Suppressor macrophage (primary cell): ENCODE data around the gene DAZ4.
"Not testable (repeated sequence)": the region's sequence is repeated elsewhere in the genome, so short reads cannot be mapped to it uniquely, and the experiment has no call there.

Source experiments
- DNase-seq, 4 experiments: peaks; one replicate each; pipeline ENCODE4 v3.0.0-alpha.2; 2020 to 2022
- total RNA-seq, 17 experiments: gene quantifications; one replicate each; lab custom pipeline; 2026; ENCODE audit warnings: mixed read lengths in 6 of 17, inconsistent platforms in 3 of 17; lab: John Stamatoyannopoulos, UW

DAZ4 gene, protein sequence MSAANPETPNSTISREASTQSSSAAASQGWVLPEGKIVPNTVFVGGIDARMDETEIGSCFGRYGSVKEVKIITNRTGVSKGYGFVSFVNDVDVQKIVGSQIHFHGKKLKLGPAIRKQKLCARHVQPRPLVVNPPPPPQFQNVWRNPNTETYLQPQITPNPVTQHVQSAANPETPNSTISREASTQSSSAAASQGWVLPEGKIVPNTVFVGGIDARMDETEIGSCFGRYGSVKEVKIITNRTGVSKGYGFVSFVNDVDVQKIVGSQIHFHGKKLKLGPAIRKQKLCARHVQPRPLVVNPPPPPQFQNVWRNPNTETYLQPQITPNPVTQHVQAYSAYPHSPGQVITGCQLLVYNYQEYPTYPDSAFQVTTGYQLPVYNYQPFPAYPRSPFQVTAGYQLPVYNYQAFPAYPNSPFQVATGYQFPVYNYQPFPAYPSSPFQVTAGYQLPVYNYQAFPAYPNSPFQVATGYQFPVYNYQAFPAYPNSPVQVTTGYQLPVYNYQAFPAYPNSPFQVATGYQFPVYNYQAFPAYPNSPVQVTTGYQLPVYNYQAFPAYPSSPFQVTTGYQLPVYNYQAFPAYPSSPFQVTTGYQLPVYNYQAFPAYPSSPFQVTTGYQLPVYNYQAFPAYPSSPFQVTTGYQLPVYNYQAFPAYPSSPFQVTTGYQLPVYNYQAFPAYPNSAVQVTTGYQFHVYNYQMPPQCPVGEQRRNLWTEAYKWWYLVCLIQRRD
- 0 reads per million in 17 experiments for total RNA-seq

DNA sequence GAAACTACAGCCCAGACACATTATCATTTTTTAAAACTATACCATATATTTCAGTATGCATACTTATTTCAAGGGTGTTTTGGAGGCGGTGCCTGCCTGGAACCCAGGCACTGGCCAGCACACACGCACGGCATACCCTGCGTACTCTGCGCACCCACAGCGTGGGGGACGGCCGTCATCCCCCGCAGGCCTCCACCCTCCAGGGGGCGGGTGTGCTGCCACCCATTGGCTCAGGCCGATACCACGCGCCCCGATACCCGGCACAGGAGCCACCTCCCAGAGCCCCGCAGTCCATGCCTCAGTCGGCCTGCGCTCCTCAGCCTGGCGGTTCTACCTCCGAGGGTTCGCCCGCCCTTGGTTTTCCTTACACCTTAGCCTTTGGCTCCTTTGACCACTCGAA lies at the start of gene DAZ4:
TSS of gene DAZ4 (plus strand) at position 301 of the 400 bp plus-strand sequence. CDS start 208 bp downstream, outside the sequence.
- not testable (repeated sequence) for DNase-seq

DNA sequence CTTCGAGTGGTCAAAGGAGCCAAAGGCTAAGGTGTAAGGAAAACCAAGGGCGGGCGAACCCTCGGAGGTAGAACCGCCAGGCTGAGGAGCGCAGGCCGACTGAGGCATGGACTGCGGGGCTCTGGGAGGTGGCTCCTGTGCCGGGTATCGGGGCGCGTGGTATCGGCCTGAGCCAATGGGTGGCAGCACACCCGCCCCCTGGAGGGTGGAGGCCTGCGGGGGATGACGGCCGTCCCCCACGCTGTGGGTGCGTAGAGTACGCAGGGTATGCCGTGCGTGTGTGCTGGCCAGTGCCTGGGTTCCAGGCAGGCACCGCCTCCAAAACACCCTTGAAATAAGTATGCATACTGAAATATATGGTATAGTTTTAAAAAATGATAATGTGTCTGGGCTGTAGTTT lies 20.4 kb upstream of the DAZ4 start, which contains the start of gene DAZ3:
TSS of gene DAZ3 (minus strand) at position 101 of the 400 bp plus-strand sequence. CDS start 208 bp downstream, outside the sequence.
- DNase-seq: not testable (repeated sequence)

GRCh38 chrY:24821836-24822235 lies 11.9 kb upstream of the DAZ4 start:
- not testable (repeated sequence) for DNase-seq

- not testable (repeated sequence) for DNase-seq
Observed at GRCh38 chrY:24824184-24824879, 9.4 kb upstream of the DAZ4 start.

DNA sequence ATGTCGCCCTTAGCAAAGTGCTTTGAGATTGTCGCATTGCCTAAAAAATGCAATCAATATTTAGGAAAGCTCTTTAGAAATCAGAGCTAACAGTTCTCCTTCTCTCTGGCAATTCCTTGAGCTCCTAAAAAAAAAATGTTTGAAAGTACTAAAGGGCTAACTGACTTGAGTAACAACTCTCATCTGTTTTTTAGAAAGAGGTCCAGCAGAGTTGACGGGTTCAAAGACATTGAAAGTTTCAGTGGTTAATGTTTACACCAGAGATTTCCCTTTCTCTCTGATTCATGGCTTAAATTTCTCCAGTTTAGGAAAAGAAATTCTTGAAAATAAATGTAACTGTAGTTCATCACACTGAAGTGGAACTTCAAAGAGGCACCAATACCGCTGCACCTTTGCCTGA lies 8.7 kb upstream of the DAZ4 start:
- not testable (repeated sequence) for DNase-seq
